ENCODE data around the gene GUCD1. TPM values are rescaled to one million over a fixed set of nuclear protein-coding genes. Genes with fewer than 3 reads are reported as not detected.
A peak's percentile ranks its signal among the peaks of the same experiment; 100 is the strongest.

Gene GUCD1
- total and polyA plus RNA-seq, 2 donors from 2014 or later, result 111 to 150 TPM

DNA sequence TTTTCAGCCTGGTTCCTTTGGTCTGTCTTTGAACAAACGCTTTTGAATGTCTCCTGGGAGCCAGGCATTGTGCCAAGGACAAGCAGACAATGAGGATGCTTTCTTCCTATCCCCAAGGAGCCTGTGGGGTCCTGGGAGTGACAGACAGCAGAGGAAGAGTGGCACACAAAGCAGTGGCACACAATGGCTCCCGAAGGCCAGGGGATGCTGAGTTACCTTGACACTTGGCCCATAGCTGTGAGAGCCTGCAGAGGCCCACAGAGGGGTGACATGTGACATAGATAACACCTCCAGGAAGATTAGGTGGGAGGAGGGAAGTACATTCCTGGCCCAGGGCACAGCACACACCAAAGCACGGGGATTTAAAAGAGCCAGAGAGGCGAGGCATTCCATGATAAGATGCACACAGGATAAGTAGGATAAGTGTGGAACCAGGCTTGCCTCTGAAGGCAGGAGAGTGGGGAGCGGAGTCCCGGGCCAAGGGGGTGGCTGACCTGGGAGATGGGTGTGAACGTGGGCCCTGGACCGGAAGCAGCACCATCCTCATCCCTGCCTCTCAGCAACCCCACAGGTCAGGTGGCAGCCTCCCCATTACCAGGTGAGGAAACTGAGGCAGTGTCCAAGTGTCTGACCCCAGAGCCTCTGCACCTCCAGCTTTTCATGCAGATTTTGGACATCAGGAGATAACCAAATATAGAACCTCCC lies 53.5 kb downstream of the GUCD1 start:
- Histone ChIP-seq H3K4me1 (ENCODE audit: control insufficient read depth in 2 of 3, insufficient read depth in 2 of 3, low read depth in 1 of 3, low read length in 3 of 3) (peaks cover 0 to 30% (median 15%) of the 10 kb centered on the region in 3 donors), H3K27me3 (ENCODE audit: control insufficient read depth, insufficient read depth, low read length) (no peaks in the 10 kb centered on the region), H3K9ac (ENCODE audit: low read length in 3 of 3) (no peak overlapping the region), H3K36me3 (ENCODE audit: control insufficient read depth in 2 of 3, insufficient read depth in 3 of 3, low read length in 3 of 3) (peaks cover 0 to 12% (median 2%) of the 10 kb centered on the region in 3 donors), H3K4me3 (ENCODE audit: low read length in 3 of 3) (no peak overlapping the region), H3K9me3 (ENCODE audit: control insufficient read depth in 2 of 3, insufficient read depth in 1 of 3, low read length in 3 of 3) (no peaks in the 10 kb centered on the region), H3K27ac (ENCODE audit: low read depth in 2 of 2, low read length in 2 of 2) (no peak overlapping the region)
- DNase-seq (peak in 1 of 5 donors; percentile 41), FAIRE-seq (no peak)
- intact Hi-C loops (cut with DNase I), result loop anchor here (10.0 kb wide), 1 partner anchor 77 kb away; the partner anchor contains the start of gene ADORA2A
- TF ChIP-seq, protein P1, sequence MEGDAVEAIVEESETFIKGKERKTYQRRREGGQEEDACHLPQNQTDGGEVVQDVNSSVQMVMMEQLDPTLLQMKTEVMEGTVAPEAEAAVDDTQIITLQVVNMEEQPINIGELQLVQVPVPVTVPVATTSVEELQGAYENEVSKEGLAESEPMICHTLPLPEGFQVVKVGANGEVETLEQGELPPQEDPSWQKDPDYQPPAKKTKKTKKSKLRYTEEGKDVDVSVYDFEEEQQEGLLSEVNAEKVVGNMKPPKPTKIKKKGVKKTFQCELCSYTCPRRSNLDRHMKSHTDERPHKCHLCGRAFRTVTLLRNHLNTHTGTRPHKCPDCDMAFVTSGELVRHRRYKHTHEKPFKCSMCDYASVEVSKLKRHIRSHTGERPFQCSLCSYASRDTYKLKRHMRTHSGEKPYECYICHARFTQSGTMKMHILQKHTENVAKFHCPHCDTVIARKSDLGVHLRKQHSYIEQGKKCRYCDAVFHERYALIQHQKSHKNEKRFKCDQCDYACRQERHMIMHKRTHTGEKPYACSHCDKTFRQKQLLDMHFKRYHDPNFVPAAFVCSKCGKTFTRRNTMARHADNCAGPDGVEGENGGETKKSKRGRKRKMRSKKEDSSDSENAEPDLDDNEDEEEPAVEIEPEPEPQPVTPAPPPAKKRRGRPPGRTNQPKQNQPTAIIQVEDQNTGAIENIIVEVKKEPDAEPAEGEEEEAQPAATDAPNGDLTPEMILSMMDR (IDR thresholded peaks at IDR 0.05; ENCODE audit: borderline replicate concordance, extremely low read depth, insufficient read depth), result no peak

DNA sequence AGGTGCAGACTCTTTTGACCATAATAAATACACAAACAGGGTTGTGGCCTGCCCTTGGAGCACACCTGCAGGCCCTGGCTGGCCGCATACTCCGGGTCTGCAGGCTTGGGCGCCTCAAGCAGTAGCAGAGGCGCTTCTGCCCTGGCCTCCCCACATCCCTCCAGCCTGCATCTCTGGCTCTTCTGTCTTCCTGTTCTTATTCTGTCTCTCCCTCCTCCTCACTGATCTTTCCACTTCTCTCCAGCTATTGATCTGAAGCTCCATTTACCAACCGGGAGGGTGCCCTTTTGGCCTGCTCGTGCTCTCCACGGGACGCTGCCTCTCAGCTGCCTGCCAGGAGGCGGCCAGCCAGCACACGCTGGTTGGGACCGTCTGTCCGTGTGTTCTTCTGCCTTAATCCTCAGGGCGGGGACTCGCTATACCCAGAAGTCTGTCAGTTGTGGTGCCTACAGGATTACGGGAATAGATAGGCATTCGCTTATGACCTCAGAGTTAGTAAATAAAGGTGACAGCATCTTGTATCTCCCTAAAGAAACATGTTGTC lies 54.6 kb downstream of the GUCD1 start:
- H3K4me3 ChIP-seq (ENCODE audit: low read length in 3 of 3), result no peak overlapping the region
- no peak for FAIRE-seq
- H3K27me3 ChIP-seq (ENCODE audit: control insufficient read depth, insufficient read depth, low read length), result no peaks in the 10 kb centered on the region
- H3K9me3 ChIP-seq (ENCODE audit: control insufficient read depth in 2 of 3, insufficient read depth in 1 of 3, low read length in 3 of 3), result no peaks in the 10 kb centered on the region
- peak in 2 of 5 donors; percentile 21 to 45 for DNase-seq
- peaks cover 0 to 12% (median 2%) of the 10 kb centered on the region in 3 donors for H3K36me3 ChIP-seq (ENCODE audit: control insufficient read depth in 2 of 3, insufficient read depth in 3 of 3, low read length in 3 of 3)
- TF ChIP-seq, protein P1 (IDR thresholded peaks at IDR 0.05; ENCODE audit: borderline replicate concordance, extremely low read depth, insufficient read depth), result no peak
- no peak overlapping the region for H3K9ac ChIP-seq (ENCODE audit: low read length in 3 of 3)
- peak overlapping the region in 1 of 2 donors; percentile 16 for H3K27ac ChIP-seq (ENCODE audit: low read depth in 2 of 2, low read length in 2 of 2)
- H3K4me1 ChIP-seq (ENCODE audit: control insufficient read depth in 2 of 3, insufficient read depth in 2 of 3, low read depth in 1 of 3, low read length in 3 of 3), result peaks cover 0 to 28% (median 15%) of the 10 kb centered on the region in 3 donors
- intact Hi-C loops (cut with DNase I), result loop anchor here (10.0 kb wide), 1 partner anchor 76 kb away; the partner anchor contains the start of gene ADORA2A

DNA sequence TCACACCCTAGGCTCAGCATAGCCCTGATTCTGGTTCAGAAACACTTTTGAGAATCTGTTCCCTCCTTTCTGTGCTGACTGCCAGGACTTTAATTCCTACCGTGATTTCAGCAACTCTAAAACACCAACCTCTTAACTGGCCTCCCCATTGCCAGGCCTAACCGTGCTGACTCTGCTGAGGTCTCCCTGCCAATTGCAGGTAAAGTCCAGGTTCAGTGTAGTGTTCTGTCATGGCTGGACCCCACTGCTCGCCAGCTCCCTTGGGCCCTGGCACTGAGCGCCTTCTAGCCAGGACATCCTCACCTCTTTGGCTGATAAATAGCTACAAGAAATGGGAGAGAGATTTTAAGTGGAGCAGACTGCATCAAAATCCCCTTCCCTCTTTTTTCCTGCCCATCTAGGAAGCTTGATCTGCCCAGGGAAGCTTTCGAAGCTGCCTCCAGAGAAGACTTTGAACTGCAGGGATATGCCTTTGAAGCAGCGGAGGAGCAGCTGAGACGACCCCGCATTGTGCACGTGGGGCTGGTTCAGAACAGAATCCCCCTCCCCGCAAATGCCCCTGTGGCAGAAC lies 55.1 kb downstream of the GUCD1 start:
- no peaks in the 10 kb centered on the region for H3K27me3 ChIP-seq (ENCODE audit: control insufficient read depth, insufficient read depth, low read length)
- peak in 1 of 5 donors; percentile 40 for DNase-seq
- peaks cover 0 to 12% (median 2%) of the 10 kb centered on the region in 3 donors for H3K36me3 ChIP-seq (ENCODE audit: control insufficient read depth in 2 of 3, insufficient read depth in 3 of 3, low read length in 3 of 3)
- no peak for FAIRE-seq
- intact Hi-C loops (cut with DNase I), result loop anchor here (10.0 kb wide), 1 partner anchor 75 kb away; the partner anchor contains the start of gene ADORA2A
- H3K9ac ChIP-seq (ENCODE audit: low read length in 3 of 3), result no peak overlapping the region
- TF ChIP-seq, protein P1 (IDR thresholded peaks at IDR 0.05; ENCODE audit: borderline replicate concordance, extremely low read depth, insufficient read depth), result no peak
- H3K9me3 ChIP-seq (ENCODE audit: control insufficient read depth in 2 of 3, insufficient read depth in 1 of 3, low read length in 3 of 3), result no peaks in the 10 kb centered on the region
- peaks cover 0 to 28% (median 15%) of the 10 kb centered on the region in 3 donors for H3K4me1 ChIP-seq (ENCODE audit: control insufficient read depth in 2 of 3, insufficient read depth in 2 of 3, low read depth in 1 of 3, low read length in 3 of 3)
- no peak overlapping the region for H3K4me3 ChIP-seq (ENCODE audit: low read length in 3 of 3)
- peak overlapping the region in 1 of 2 donors; percentile 53 for H3K27ac ChIP-seq (ENCODE audit: low read depth in 2 of 2, low read length in 2 of 2)
